ENCODE data around the gene RPTOR. TPM values are rescaled to one million over a fixed set of nuclear protein-coding genes. Genes with fewer than 3 reads are reported as not detected.

Gene RPTOR
- total and polyA plus RNA-seq, 10 of the 15 experiments (the other 5 are each of a cell fraction or from before 2014, with no cell fraction given) = 0.18 to 32.1 (median 7.8) TPM

- Histone ChIP-seq H3K4me2 (ENCODE audit: control insufficient read depth, insufficient read depth) (no peak overlapping the region), H4K20me1 (ENCODE audit: control insufficient read depth, insufficient read depth) (no peaks in the 10 kb centered on the region), H2AFZ (ENCODE audit: control insufficient read depth, low read depth, low read length) (no peak overlapping the region), H3K27me3 (replicated peaks in 1 of 2; ENCODE audit: control insufficient read depth in 2 of 2, insufficient read depth in 2 of 2, low read length in 1 of 2) (no peaks in the 10 kb centered on the region), H3K9me3 (replicated peaks; ENCODE audit: control insufficient read depth, insufficient read depth, low read length) (no peaks in the 10 kb centered on the region), H3K36me3 (ENCODE audit: control insufficient read depth in 2 of 2, insufficient read depth in 2 of 2, low read length in 1 of 2) (no peaks in the 10 kb centered on the region; a peak in 2 of 4 replicates), H3K4me3 (no peak overlapping the region), H3K79me2 (ENCODE audit: control insufficient read depth, insufficient read depth, low read length) (no peaks in the 10 kb centered on the region), H3K4me1 (ENCODE audit: control insufficient read depth, insufficient read depth, low read length) (no peaks in the 10 kb centered on the region), H3K9ac (ENCODE audit: control insufficient read depth, insufficient read depth, low read length) (no peak overlapping the region), H3K27ac (ENCODE audit: control insufficient read depth, insufficient read depth) (no peak overlapping the region)
- no TSS peak for BruUV-seq (replicated peaks)
- RAD21 ChIA-PET (ENCODE audit: unreplicated experiment) = no interaction called here
- in situ Hi-C loops (cut with MboI) (no loop called here), intact Hi-C loops (cut with micrococcal nuclease; ENCODE audit: unreplicated experiment) (no loop called here)
- ATAC-seq (no peak), FAIRE-seq (no peak), DNase-seq (ENCODE audit: low read depth, low spot score) (no peak)
- CTCF ChIA-PET = no interaction called here
- SMC1A ChIA-PET (ENCODE audit: uncharacterized antibody, unreplicated experiment) = no interaction called here
- POLR2A ChIA-PET = no interaction called here
- 91% methylated on average over 11 of the region's 11 CpGs for WGBS (ENCODE audit: insufficient coverage, insufficient replicate concordance, low lambda C conversion rate, missing lambda C conversion rate)
- TF ChIP-seq SUPT20H (IDR thresholded peaks at IDR 0.05; ENCODE audit: borderline replicate concordance, control insufficient read depth, low read depth, low read length) (no peak), SREBF1 (IDR thresholded peaks at IDR 0.05; ENCODE audit: low read length) (no peak), POLR2AphosphoS5 (IDR thresholded peaks at IDR 0.05; ENCODE audit: low read length) (no peak), ZBTB33 (IDR thresholded peaks at IDR 0.05) (no peak), BCLAF1 (IDR thresholded peaks at IDR 0.05) (no peak), ZBTB40 (IDR thresholded peaks at IDR 0.05; ENCODE audit: borderline replicate concordance) (no peak), ELK1 (IDR thresholded peaks at IDR 0.05; ENCODE audit: low read depth, low read length) (no peak), EP300 (IDR thresholded peaks at IDR 0.05; ENCODE audit: borderline replicate concordance in 1 of 2, control insufficient read depth in 1 of 2, low read depth in 2 of 2, low read length in 2 of 2) (no peak), RB1 (IDR thresholded peaks at IDR 0.05; ENCODE audit: borderline replicate concordance) (no peak)
- TF ChIP-seq, protein P1, sequence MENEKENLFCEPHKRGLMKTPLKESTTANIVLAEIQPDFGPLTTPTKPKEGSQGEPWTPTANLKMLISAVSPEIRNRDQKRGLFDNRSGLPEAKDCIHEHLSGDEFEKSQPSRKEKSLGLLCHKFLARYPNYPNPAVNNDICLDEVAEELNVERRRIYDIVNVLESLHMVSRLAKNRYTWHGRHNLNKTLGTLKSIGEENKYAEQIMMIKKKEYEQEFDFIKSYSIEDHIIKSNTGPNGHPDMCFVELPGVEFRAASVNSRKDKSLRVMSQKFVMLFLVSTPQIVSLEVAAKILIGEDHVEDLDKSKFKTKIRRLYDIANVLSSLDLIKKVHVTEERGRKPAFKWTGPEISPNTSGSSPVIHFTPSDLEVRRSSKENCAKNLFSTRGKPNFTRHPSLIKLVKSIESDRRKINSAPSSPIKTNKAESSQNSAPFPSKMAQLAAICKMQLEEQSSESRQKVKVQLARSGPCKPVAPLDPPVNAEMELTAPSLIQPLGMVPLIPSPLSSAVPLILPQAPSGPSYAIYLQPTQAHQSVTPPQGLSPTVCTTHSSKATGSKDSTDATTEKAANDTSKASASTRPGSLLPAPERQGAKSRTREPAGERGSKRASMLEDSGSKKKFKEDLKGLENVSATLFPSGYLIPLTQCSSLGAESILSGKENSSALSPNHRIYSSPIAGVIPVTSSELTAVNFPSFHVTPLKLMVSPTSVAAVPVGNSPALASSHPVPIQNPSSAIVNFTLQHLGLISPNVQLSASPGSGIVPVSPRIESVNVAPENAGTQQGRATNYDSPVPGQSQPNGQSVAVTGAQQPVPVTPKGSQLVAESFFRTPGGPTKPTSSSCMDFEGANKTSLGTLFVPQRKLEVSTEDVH (IDR thresholded peaks at IDR 0.05; ENCODE audit: low read depth, partially characterized antibody) = no peak
Measured at GRCh38 chr17:80817321-80817845, 272.7 kb downstream of the RPTOR start.
